ENCODE data around the gene GMDS. TPM values are rescaled to one million over a fixed set of nuclear protein-coding genes. Genes with fewer than 3 reads are reported as not detected.

The GMDS gene
- total RNA-seq = 6.8 and 8.7 TPM in 2 replicates

GRCh38 chr6:2245103-2245876, at the start of gene GMDS:
GMDS (minus strand) TSS chr6:2245605.

DNA sequence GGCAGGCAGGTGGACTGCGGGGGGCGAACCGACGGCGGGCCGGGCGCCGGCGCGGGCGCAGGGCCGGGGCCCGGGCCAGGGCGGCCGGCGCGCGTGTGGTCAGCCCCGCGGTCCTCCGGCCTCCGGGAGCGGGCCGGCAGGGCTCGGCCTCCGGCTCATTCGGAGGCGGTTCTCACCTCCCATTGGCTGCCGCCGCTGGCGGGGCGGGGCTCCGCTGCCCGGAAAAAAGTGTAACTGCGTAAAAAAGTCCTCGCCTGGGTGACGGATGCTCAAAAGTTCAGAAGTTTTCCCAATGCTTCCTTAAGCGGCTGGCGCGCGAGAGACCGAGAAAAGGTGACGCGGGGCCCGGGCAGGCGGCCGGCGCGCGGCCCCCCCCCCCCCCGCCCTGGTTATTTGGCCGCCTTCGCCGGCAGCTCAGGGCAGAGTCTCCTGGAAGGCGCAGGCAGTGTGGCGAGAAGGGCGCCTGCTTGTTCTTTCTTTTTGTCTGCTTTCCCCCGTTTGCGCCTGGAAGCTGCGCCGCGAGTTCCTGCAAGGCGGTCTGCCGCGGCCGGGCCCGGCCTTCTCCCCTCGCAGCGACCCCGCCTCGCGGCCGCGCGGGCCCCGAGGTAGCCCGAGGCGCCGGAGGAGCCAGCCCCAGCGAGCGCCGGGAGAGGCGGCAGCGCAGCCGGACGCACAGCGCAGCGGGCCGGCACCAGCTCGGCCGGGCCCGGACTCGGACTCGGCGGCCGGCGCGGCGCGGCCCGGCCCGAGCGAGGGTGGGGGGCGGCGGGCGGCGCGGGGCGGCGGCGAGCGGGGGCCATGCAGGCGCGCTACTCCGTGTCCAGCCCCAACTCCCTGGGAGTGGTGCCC, 635.5 kb downstream of the GMDS start, which contains the start of gene FOXC1:
Gene FOXC1, plus strand, starts transcription at position 268 of the 849 bp plus-strand sequence. Its CDS starts 531 bp downstream, at position 799.

All from bronchial smooth muscle cell (primary cell).